ENCODE measurements around the gene HDLBP. TPM values are rescaled to one million over a fixed set of nuclear protein-coding genes. Genes with fewer than 3 reads are reported as not detected.

Gene HDLBP
- total RNA-seq, 6 donors from 2014 or later: 339 to 691 (median 487) TPM

GRCh38 chr2:241178961-241179360, 136.5 kb downstream of the HDLBP start:
- Histone ChIP-seq H3K4me1 (no peaks in the 10 kb centered on the region), H3K27me3 (no peaks in the 10 kb centered on the region), H3K9me3 (no peaks in the 10 kb centered on the region), H3K36me3 (peaks cover 0 to 74% (median 54%) of the 10 kb centered on the region in 4 donors), H3K27ac (peak overlapping the region in 1 of 4 donors; percentile 21), H3K4me3 (no peak overlapping the region)
- DNase-seq: no peak
- no peak for ATAC-seq (ENCODE audit: low FRiP score in 2 of 2)
- TF ChIP-seq POLR2AphosphoS5 (IDR thresholded peaks at IDR 0.05) (no peak), CTCF (IDR thresholded peaks at IDR 0.05) (no peak), EP300 (IDR thresholded peaks at IDR 0.05) (no peak), POLR2A (IDR thresholded peaks at IDR 0.05) (no peak)
- 72 to 78% methylated on average over 4 of the region's 4 CpGs for WGBS, 2 donors

- WGBS, 2 donors: 94 to 96% methylated on average over 9 to 12 of the region's 12 CpGs
- TF ChIP-seq POLR2AphosphoS5 (IDR thresholded peaks at IDR 0.05) (no peak), CTCF (IDR thresholded peaks at IDR 0.05) (no peak), EP300 (IDR thresholded peaks at IDR 0.05) (no peak), POLR2A (IDR thresholded peaks at IDR 0.05) (no peak)
- Histone ChIP-seq H3K4me3 (no peak overlapping the region), H3K27ac (no peak overlapping the region), H3K27me3 (no peaks in the 10 kb centered on the region), H3K36me3 (peaks cover 0 to 66% (median 46%) of the 10 kb centered on the region in 4 donors), H3K9me3 (no peaks in the 10 kb centered on the region), H3K4me1 (no peaks in the 10 kb centered on the region)
- DNase-seq (no peak), ATAC-seq (ENCODE audit: low FRiP score in 2 of 2) (peak in 1 of 2 donors; percentile 35)
Observed at GRCh38 chr2:241177526-241178334, 137.7 kb downstream of the HDLBP start.

Other genes starting within 250 kb of the HDLBP start
- 10 to 100 TPM; 22.3 to 54.4 (median 25.4) TPM for gene MTERF4, start 213.4 kb downstream of the HDLBP start, total RNA-seq
- 10 to 100 TPM in 5 of 6 donors, 1 to 10 TPM in 1; 4.3 to 18.9 (median 13.8) TPM for gene PASK, start 166.2 kb downstream of the HDLBP start, total RNA-seq
- 10 to 100 TPM; 38.8 to 76.1 (median 57.7) TPM for gene PPP1R7, start 165.2 kb downstream of the HDLBP start, total RNA-seq
- gene ANO7, start 127.0 kb downstream of the HDLBP start, total RNA-seq: 1 to 10 TPM in 5 of 6 donors, under 1 TPM in 1; 0.30 to 1.3 (median 1.1) TPM
- gene SEPTIN2, start 253 bp upstream of the HDLBP start, total RNA-seq: 100 to 1,000 TPM; 213 to 322 (median 252) TPM
- 10 to 100 TPM; 33.4 to 96.4 (median 42.2) TPM for gene FARP2, start 40.6 kb upstream of the HDLBP start, total RNA-seq
- gene STK25, start 192.9 kb upstream of the HDLBP start, total RNA-seq: 100 to 1,000 TPM in 5 of 6 donors, 10 to 100 TPM in 1; 97.3 to 351 (median 134) TPM
- gene BOK, start 243.1 kb upstream of the HDLBP start, total RNA-seq: 100 to 1,000 TPM in 1 of 6 donors, 10 to 100 TPM in 5; 42.9 to 143 (median 61.3) TPM

Data from upper lobe of left lung (tissue), 6 donors.